WTC11 (cell line): ENCODE measurements around the gene OPCML.

ENCODE experiments used
- CREB1 ChIP-seq: sonication (generic); formaldehyde crosslinking; IDR thresholded peaks from 2 replicates; pipeline ENCODE4 v1.8.0; 2023; ENCODE audit warnings: mild to moderate bottlenecking, missing genetic modification reagents
- GTF2I ChIP-seq: fragments of 250-450 bp; sonication (Bioruptor Pico); conservative IDR thresholded peaks from 2 replicates; pipeline ENCODE4 v1.4.0; 2021; ENCODE audit warnings: mild to moderate bottlenecking
- KAT7 ChIP-seq: sonication (generic); formaldehyde crosslinking; IDR thresholded peaks from 2 replicates; pipeline ENCODE4 v1.8.1; 2023; ENCODE audit warnings: missing genetic modification reagents, mild to moderate bottlenecking, borderline replicate concordance
- NR2C2 ChIP-seq: sonication (generic); formaldehyde crosslinking; IDR thresholded peaks from 2 replicates; pipeline ENCODE4 v1.8.0; 2022; ENCODE audit warnings: mild to moderate bottlenecking, missing genetic modification reagents
- PRDM15 ChIP-seq: sonication (generic); formaldehyde crosslinking; IDR thresholded peaks from 2 replicates; pipeline ENCODE4 v1.8.0; 2022; ENCODE audit warnings: missing genetic modification reagents
- TF ChIP-seq, protein P1 (sequence below): fragments of 200-600 bp; IDR thresholded peaks from 2 replicates; pipeline ENCODE4 v1.8.0; 2022; ENCODE audit warnings: antibody characterized with exemption

DNA sequence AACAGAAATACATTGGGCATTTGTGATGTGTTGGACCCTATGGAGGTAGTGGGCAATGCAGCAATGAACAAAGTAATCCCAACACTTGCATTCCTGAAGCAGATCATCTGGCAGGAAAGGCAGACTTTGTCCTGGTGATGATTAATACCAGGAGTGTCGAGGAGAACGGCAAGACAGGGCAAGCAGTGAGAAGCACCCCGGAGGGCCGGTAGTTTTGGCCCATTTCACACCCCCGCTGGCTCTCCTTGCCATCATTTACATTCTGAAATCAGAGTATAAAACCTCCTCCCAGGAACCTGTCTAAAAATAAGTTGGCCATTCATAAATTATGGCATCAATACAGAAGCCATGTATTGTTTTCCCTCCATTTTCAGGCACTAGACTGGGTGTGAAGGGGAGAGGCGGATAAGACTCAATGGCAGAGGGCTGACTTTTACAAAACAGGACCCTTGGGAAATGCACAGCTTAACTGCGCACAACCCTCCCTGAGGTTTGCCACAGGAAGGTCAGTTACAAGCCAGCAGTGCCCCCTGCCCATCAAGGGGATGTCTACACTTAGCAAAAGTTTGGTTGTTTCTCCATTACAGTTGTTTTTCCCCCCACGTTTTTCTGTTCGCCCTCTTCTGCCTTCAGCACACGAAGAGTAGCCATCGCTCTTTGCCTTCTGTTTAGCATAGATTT is 55.6 kb downstream of the OPCML start:
- TF ChIP-seq, protein P1, sequence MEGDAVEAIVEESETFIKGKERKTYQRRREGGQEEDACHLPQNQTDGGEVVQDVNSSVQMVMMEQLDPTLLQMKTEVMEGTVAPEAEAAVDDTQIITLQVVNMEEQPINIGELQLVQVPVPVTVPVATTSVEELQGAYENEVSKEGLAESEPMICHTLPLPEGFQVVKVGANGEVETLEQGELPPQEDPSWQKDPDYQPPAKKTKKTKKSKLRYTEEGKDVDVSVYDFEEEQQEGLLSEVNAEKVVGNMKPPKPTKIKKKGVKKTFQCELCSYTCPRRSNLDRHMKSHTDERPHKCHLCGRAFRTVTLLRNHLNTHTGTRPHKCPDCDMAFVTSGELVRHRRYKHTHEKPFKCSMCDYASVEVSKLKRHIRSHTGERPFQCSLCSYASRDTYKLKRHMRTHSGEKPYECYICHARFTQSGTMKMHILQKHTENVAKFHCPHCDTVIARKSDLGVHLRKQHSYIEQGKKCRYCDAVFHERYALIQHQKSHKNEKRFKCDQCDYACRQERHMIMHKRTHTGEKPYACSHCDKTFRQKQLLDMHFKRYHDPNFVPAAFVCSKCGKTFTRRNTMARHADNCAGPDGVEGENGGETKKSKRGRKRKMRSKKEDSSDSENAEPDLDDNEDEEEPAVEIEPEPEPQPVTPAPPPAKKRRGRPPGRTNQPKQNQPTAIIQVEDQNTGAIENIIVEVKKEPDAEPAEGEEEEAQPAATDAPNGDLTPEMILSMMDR: no peak
- no peak for TF ChIP-seq PRDM15 (CRISPR knock-in tag)
- TF ChIP-seq GTF2I: no peak
- no peak for TF ChIP-seq CREB1 (CRISPR knock-in tag)
- no peak for TF ChIP-seq NR2C2
- TF ChIP-seq KAT7 (CRISPR knock-in tag): no peak
